ENCODE measurements around the gene TTC5.
A peak's percentile ranks its signal among the peaks of the same experiment; 100 is the strongest.
"Not testable (repeated sequence)": the region's sequence is repeated elsewhere in the genome, so short reads cannot be mapped to it uniquely, and the experiment has no call there.

Gene TTC5

GRCh38 chr14:20274062-20274461, 31.7 kb downstream of the TTC5 start:
- no peak for DNase-seq
- TF ChIP-seq GATA1 (IDR thresholded peaks at IDR 0.05; ENCODE audit: low read depth, low read length) (no peak), POLR2A (IDR thresholded peaks at IDR 0.05; ENCODE audit: low read length) (no peak)

- DNase-seq, result not testable (repeated sequence)
These were observed 41.4 kb downstream of the TTC5 start for GRCh38 chr14:20264361-20264760.

- no peak for TF ChIP-seq POLR2A (IDR thresholded peaks at IDR 0.05; ENCODE audit: low read length)
- TF ChIP-seq GATA1 (IDR thresholded peaks at IDR 0.05; ENCODE audit: low read depth, low read length), result no peak
- DNase-seq, result no peak
These were observed 43.1 kb downstream of the TTC5 start for GRCh38 chr14:20262642-20263128.

- TF ChIP-seq POLR2A (IDR thresholded peaks at IDR 0.05; ENCODE audit: low read length) (no peak), GATA1 (IDR thresholded peaks at IDR 0.05; ENCODE audit: low read depth, low read length) (no peak)
- peak; percentile 5 to 31 for DNase-seq
These were observed 58.0 kb downstream of the TTC5 start for GRCh38 chr14:20247646-20248246.
